Uterus (tissue), 2 donors: ENCODE data around the gene SUPT5H.

Source experiments
- POLR2A ChIP-seq, 2 donors: fragments of 450-650 bp; IDR thresholded peaks; one replicate each; pipeline ENCODE4 v1.6.1; 2016; ENCODE audit warnings: antibody characterized with exemption in 2 of 2, mild to moderate bottlenecking in 1 of 2, moderate library complexity in 1 of 2
- TF ChIP-seq, protein P1 (sequence below), 4 experiments: fragments of 200-600 bp in 2 of 4; fragments of 450-650 bp in 2 of 4; sonication (generic) in 2 of 4; IDR thresholded peaks; one replicate each; pipeline ENCODE4 v1.5.1; 2016 to 2019; ENCODE audit warnings: antibody characterized with exemption in 4 of 4, mild to moderate bottlenecking in 2 of 4, moderate library complexity in 1 of 4

DNA sequence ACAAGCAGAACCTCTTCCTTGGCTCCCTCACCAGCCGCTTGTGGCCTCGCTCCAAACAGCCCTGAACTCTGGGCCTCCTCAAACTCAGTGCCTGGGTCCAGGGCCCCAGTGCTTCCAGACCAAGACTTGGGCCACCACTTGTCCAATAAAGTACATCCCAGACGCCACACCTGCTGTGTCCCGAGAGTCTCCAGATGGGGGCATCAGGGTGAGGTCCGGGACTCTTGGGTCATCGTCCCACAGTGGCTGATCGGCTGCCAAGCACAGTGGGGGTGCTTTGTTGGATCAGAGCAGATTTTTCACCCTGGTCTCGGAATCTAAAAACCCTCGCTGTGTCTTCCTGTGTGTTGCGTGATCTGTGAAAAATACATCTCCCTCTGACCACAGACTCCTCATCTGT, 44.4 kb downstream of the SUPT5H start:
- TF ChIP-seq, protein P1, sequence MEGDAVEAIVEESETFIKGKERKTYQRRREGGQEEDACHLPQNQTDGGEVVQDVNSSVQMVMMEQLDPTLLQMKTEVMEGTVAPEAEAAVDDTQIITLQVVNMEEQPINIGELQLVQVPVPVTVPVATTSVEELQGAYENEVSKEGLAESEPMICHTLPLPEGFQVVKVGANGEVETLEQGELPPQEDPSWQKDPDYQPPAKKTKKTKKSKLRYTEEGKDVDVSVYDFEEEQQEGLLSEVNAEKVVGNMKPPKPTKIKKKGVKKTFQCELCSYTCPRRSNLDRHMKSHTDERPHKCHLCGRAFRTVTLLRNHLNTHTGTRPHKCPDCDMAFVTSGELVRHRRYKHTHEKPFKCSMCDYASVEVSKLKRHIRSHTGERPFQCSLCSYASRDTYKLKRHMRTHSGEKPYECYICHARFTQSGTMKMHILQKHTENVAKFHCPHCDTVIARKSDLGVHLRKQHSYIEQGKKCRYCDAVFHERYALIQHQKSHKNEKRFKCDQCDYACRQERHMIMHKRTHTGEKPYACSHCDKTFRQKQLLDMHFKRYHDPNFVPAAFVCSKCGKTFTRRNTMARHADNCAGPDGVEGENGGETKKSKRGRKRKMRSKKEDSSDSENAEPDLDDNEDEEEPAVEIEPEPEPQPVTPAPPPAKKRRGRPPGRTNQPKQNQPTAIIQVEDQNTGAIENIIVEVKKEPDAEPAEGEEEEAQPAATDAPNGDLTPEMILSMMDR (IDR thresholded peaks at IDR 0.05): no peak
- TF ChIP-seq POLR2A (IDR thresholded peaks at IDR 0.05): no peak
